CD4-positive, CD25-positive, alpha-beta regulatory T cell (primary cell): ENCODE results near the gene BAIAP2. TPM values are rescaled to one million over a fixed set of nuclear protein-coding genes. Genes with fewer than 3 reads are reported as not detected.
A peak's percentile ranks its signal among the peaks of the same experiment; 100 is the strongest.

Experiments used
- ATAC-seq, 2 donors: fragments of 150-1000 bp; cut with Tn5 transposase; one replicate each; pipeline ENCODE4 v1.10.0; 2021; ENCODE audit warnings: low read depth in 2 of 2, moderate number of reproducible peaks in 2 of 2, moderate library complexity in 1 of 2
- DNase-seq, 3 donors: peaks; one replicate each; pipeline versions ENCODE4 v3.0.0 to v3.0.0-alpha.2; 2012 to 2022; ENCODE audit warnings: mixed read lengths in 1 of 3
- H3K27ac ChIP-seq: one replicate; pipeline ENCODE4 v1.7.0; 2013; ENCODE audit warnings: mild to moderate bottlenecking, low read length; ENCODE audit not compliant: insufficient read depth, poor library complexity, severe bottlenecking
- H3K27me3 ChIP-seq: one replicate; pipeline ENCODE4 v1.7.0; 2013; ENCODE audit warnings: low read length; ENCODE audit not compliant: control insufficient read depth, insufficient read depth
- H3K36me3 ChIP-seq: one replicate; pipeline ENCODE4 v1.7.0; 2013; ENCODE audit warnings: mild to moderate bottlenecking, low read length, moderate library complexity; ENCODE audit not compliant: control insufficient read depth, insufficient read depth
- H3K4me1 ChIP-seq: 2 replicates; pipeline ENCODE4 v1.7.0; 2013; ENCODE audit warnings: mild to moderate bottlenecking, low read length; ENCODE audit not compliant: insufficient read depth, control insufficient read depth, poor library complexity, severe bottlenecking
- H3K4me3 ChIP-seq: one replicate; pipeline ENCODE4 v1.7.0; 2013; ENCODE audit warnings: low read depth, mild to moderate bottlenecking, low read length, moderate library complexity
- H3K9me3 ChIP-seq, 2 experiments: 1 replicate in 1 of 2; 2 replicates in 1 of 2; pipeline ENCODE4 v1.7.0; 2013; ENCODE audit warnings: low read length in 2 of 2, mild to moderate bottlenecking in 1 of 2, moderate library complexity in 1 of 2; ENCODE audit not compliant: control insufficient read depth in 2 of 2
- H3K27ac Mint-ChIP-seq, 3 donors: one replicate each; pipeline ENCODE4 v1.8.0; 2020 to 2022; ENCODE audit warnings: mild to moderate bottlenecking in 3 of 3, mixed read lengths in 3 of 3, moderate library complexity in 2 of 3
- H3K27me3 Mint-ChIP-seq: one replicate; pipeline ENCODE4 v1.8.0; 2022; ENCODE audit warnings: mild to moderate bottlenecking, mixed read lengths
- H3K36me3 Mint-ChIP-seq: one replicate; pipeline ENCODE4 v1.8.0; 2020; ENCODE audit warnings: mixed read lengths
- H3K4me1 Mint-ChIP-seq, 4 donors: one replicate each; pipeline ENCODE4 v1.8.0; 2020 to 2022; ENCODE audit warnings: mixed read lengths in 4 of 4, mild to moderate bottlenecking in 1 of 4
- H3K4me3 Mint-ChIP-seq, 4 donors: one replicate each; pipeline ENCODE4 v1.8.0; 2020 to 2022; ENCODE audit warnings: mild to moderate bottlenecking in 4 of 4, mixed read lengths in 4 of 4, moderate library complexity in 3 of 4
- H3K9me3 Mint-ChIP-seq, 7 donors: one replicate each; pipeline ENCODE4 v1.8.0; 2020 to 2022; ENCODE audit warnings: mixed read lengths in 7 of 7, mild to moderate bottlenecking in 3 of 7, moderate library complexity in 2 of 7
- polyA plus RNA-seq, 4 donors: library from polyadenylated mRNA; unstranded; fragments of 300-500 nt; fragmentation: Illumina TruSeq; gene quantifications; one replicate each; pipeline ENCODE4 v1.2.3, GENCODE V29; 2021
- total RNA-seq: library from RNA; stranded (reverse); gene quantifications from one replicate; pipeline ENCODE4 v1.2.3, GENCODE V29; 2022

Gene BAIAP2
- total and polyA plus RNA-seq, 5 donors from 2014 or later: 1.5 to 6.8 (median 1.7) TPM

GRCh38 chr17:81003711-81004475, 31.1 kb upstream of the BAIAP2 start:
- Mint-ChIP-seq H3K27me3 (peaks cover 51% of the 10 kb centered on the region), H3K27ac (no peak overlapping the region), H3K4me3 (peak overlapping the region in 2 of 4 donors; percentile 38 to 81), H3K9me3 (peaks cover 0 to 2% (median 0%) of the 10 kb centered on the region in 7 donors), H3K4me1 (peaks cover 0 to 24% (median 15%) of the 10 kb centered on the region in 4 donors), H3K36me3 (no peaks in the 10 kb centered on the region)
- H3K27me3 ChIP-seq: peaks cover 10% of the 10 kb centered on the region
- ATAC-seq: no peak
- DNase-seq: peak in 1 of 3 donors; percentile 24
- peaks cover 4% of the 10 kb centered on the region for H3K36me3 ChIP-seq
- H3K4me1 ChIP-seq: peaks cover 15% of the 10 kb centered on the region
- H3K4me3 ChIP-seq: no peak overlapping the region
- H3K9me3 ChIP-seq: no peaks in the 10 kb centered on the region
- H3K27ac ChIP-seq: no peak overlapping the region

DNA sequence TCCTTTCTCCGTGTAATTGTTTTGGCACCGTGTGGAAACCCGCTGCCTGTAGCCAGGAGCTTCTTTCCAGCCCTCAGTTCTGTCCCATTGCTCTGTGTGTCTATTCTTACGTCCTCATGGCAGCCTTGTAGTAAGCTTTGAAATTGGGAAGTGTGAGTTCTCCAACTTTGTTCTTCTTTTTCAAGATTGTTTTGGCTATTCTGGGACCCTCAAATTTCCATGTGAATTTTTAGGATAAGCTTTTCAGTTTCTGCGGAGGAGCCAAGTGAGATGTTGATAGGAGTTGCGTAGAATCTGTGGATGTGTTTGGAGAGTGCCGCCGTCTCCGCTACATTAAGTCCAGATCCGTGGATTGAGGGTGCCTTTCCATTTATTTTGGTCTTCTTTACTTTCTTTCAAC, 28.1 kb upstream of the BAIAP2 start:
- Histone ChIP-seq H3K9me3 (peaks cover 4 to 12% of the 10 kb centered on the region in 2 experiments), H3K27me3 (peaks cover 10% of the 10 kb centered on the region), H3K4me1 (peaks cover 15% of the 10 kb centered on the region), H3K27ac (no peak overlapping the region), H3K36me3 (no peaks in the 10 kb centered on the region), H3K4me3 (no peak overlapping the region)
- Mint-ChIP-seq H3K4me3 (no peak overlapping the region), H3K9me3 (peaks cover 0 to 15% (median 4%) of the 10 kb centered on the region in 7 donors), H3K4me1 (peaks cover 0 to 20% (median 11%) of the 10 kb centered on the region in 4 donors), H3K27ac (no peak overlapping the region), H3K27me3 (peaks cover 52% of the 10 kb centered on the region), H3K36me3 (peaks cover 6% of the 10 kb centered on the region)
- ATAC-seq: no peak
- DNase-seq: no peak

DNA sequence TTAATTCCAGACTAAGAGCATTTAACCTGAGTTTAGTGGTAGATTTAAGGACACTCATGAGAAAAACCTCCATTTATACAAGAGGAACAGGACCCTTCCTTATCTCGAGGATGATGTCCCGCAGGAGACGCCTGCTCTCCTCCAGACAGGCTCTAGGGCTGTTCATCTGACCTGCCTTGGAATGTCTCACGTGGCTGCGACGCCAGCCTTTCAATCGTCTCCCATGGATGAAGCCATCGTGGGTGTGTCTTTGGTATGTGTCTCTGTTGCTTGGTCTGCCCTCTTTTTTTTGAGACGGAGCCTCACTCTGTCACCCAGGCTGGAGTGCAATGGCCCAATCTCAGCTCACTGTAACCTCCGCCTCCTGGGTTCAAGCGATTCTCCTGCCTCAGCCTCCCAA, 26.8 kb upstream of the BAIAP2 start:
- peaks cover 10% of the 10 kb centered on the region for H3K27me3 ChIP-seq
- peaks cover 6% of the 10 kb centered on the region for H3K36me3 Mint-ChIP-seq
- H3K27me3 Mint-ChIP-seq: peaks cover 41% of the 10 kb centered on the region
- H3K27ac Mint-ChIP-seq: no peak overlapping the region
- ATAC-seq: no peak
- H3K4me3 ChIP-seq: no peak overlapping the region
- no peak overlapping the region for H3K4me3 Mint-ChIP-seq
- no peaks in the 10 kb centered on the region for H3K36me3 ChIP-seq
- peaks cover 4 to 12% of the 10 kb centered on the region in 2 experiments for H3K9me3 ChIP-seq
- no peak for DNase-seq
- peaks cover 0 to 12% (median 8%) of the 10 kb centered on the region in 4 donors for H3K4me1 Mint-ChIP-seq
- no peak overlapping the region for H3K27ac ChIP-seq
- H3K4me1 ChIP-seq: peaks cover 15% of the 10 kb centered on the region
- H3K9me3 Mint-ChIP-seq: peaks cover 0 to 17% (median 5%) of the 10 kb centered on the region in 7 donors

DNA sequence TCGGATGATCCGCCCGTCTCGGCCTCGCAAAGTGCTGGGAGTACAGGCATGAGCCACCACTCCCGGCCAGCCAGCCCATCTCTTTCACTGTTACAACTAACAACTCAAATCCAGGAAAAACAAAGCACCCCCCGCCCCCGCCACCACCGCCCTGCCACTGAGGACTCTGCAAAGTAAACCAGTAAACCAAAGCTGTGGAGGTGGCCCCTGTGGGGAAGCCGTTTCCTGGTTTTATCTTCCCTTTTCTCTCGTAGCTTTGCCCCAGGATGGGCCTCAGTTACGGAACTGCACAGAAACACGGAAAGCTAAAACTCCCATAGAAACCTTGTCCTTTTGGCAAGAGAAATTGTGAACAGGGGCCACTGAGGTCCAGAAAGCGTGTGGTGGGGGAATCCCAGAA, 25.8 kb upstream of the BAIAP2 start:
- ATAC-seq (no peak), DNase-seq (no peak)
- Mint-ChIP-seq H3K36me3 (peaks cover 6% of the 10 kb centered on the region), H3K4me3 (no peak overlapping the region), H3K27ac (no peak overlapping the region), H3K9me3 (peaks cover 0 to 17% (median 7%) of the 10 kb centered on the region in 7 donors), H3K4me1 (peaks cover 0 to 11% (median 5%) of the 10 kb centered on the region in 4 donors), H3K27me3 (peaks cover 35% of the 10 kb centered on the region)
- Histone ChIP-seq H3K36me3 (no peaks in the 10 kb centered on the region), H3K27ac (no peak overlapping the region), H3K27me3 (peaks cover 10% of the 10 kb centered on the region), H3K9me3 (peaks cover 4 to 12% of the 10 kb centered on the region in 2 experiments), H3K4me3 (no peak overlapping the region), H3K4me1 (peaks cover 8% of the 10 kb centered on the region)

GRCh38 chr17:81010935-81011334, 24.0 kb upstream of the BAIAP2 start:
- Mint-ChIP-seq H3K36me3 (peaks cover 10% of the 10 kb centered on the region), H3K27ac (no peak overlapping the region), H3K4me3 (peak overlapping the region in 2 of 4 donors; percentile 38 to 48), H3K9me3 (peaks cover 0 to 19% (median 7%) of the 10 kb centered on the region in 7 donors), H3K4me1 (peaks cover 0 to 4% (median 3%) of the 10 kb centered on the region in 4 donors), H3K27me3 (peaks cover 23% of the 10 kb centered on the region)
- DNase-seq: no peak
- H3K27ac ChIP-seq: no peak overlapping the region
- H3K36me3 ChIP-seq: no peaks in the 10 kb centered on the region
- ATAC-seq: no peak
- peaks cover 5% of the 10 kb centered on the region for H3K27me3 ChIP-seq
- peaks cover 4 to 12% of the 10 kb centered on the region in 2 experiments for H3K9me3 ChIP-seq
- H3K4me1 ChIP-seq: no peaks in the 10 kb centered on the region
- H3K4me3 ChIP-seq: no peak overlapping the region

DNA sequence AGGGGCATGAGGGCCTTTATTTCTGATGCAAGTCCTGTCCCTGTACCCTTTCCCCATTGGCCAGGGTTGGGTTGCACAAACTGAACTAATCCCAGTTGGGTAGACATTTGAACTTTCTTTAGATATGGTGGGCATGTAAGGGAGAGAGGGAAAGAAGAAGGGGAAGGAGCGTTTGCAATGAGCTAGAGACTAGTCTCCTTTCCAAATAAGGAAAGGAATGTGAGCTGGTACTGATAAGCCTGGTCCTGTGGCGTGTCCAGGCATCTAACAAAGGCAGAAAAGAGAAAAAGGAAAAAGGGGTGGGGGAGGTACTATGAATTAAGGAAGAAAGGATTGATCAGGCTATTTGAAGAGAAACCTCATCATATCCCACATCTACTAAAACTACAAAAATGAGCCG, 23.0 kb upstream of the BAIAP2 start:
- Histone ChIP-seq H3K27ac (no peak overlapping the region), H3K36me3 (no peaks in the 10 kb centered on the region), H3K9me3 (peaks cover 8 to 12% of the 10 kb centered on the region in 2 experiments), H3K4me1 (no peaks in the 10 kb centered on the region), H3K4me3 (no peak overlapping the region), H3K27me3 (no peaks in the 10 kb centered on the region)
- Mint-ChIP-seq H3K27me3 (peaks cover 13% of the 10 kb centered on the region), H3K27ac (no peak overlapping the region), H3K9me3 (peaks cover 0 to 22% (median 7%) of the 10 kb centered on the region in 7 donors), H3K4me3 (no peak overlapping the region), H3K4me1 (peaks cover 4 to 7% (median 5%) of the 10 kb centered on the region in 4 donors), H3K36me3 (peaks cover 10% of the 10 kb centered on the region)
- ATAC-seq (no peak), DNase-seq (no peak)

- H3K4me3 ChIP-seq: no peak overlapping the region
- no peaks in the 10 kb centered on the region for H3K36me3 ChIP-seq
- H3K27me3 ChIP-seq: no peaks in the 10 kb centered on the region
- H3K4me1 ChIP-seq: peaks cover 8% of the 10 kb centered on the region
- DNase-seq (no peak), ATAC-seq (no peak)
- no peak overlapping the region for H3K27ac ChIP-seq
- Mint-ChIP-seq H3K36me3 (peaks cover 10% of the 10 kb centered on the region), H3K4me1 (peaks cover 7 to 14% (median 10%) of the 10 kb centered on the region in 4 donors), H3K27ac (peak overlapping the region in 1 of 3 donors; percentile 43), H3K4me3 (no peak overlapping the region), H3K9me3 (peaks cover 0 to 22% (median 7%) of the 10 kb centered on the region in 7 donors), H3K27me3 (peaks cover 6% of the 10 kb centered on the region)
- peaks cover 8 to 12% of the 10 kb centered on the region in 2 experiments for H3K9me3 ChIP-seq
Observed at GRCh38 chr17:81012574-81013447, 22.1 kb upstream of the BAIAP2 start.
